A549 (cell line): ENCODE results near the gene UVSSA.

ENCODE experiments used
- BHLHE40 ChIP-seq: IDR thresholded peaks from 2 replicates; pipeline ENCODE4 v1.6.1; 2012; ENCODE audit warnings: low read depth, low read length, inconsistent platforms
- CBX8 ChIP-seq: fragments of 200-600 bp; sonication (generic); IDR thresholded peaks from 2 replicates; pipeline ENCODE4 v1.6.1; 2016

DNA sequence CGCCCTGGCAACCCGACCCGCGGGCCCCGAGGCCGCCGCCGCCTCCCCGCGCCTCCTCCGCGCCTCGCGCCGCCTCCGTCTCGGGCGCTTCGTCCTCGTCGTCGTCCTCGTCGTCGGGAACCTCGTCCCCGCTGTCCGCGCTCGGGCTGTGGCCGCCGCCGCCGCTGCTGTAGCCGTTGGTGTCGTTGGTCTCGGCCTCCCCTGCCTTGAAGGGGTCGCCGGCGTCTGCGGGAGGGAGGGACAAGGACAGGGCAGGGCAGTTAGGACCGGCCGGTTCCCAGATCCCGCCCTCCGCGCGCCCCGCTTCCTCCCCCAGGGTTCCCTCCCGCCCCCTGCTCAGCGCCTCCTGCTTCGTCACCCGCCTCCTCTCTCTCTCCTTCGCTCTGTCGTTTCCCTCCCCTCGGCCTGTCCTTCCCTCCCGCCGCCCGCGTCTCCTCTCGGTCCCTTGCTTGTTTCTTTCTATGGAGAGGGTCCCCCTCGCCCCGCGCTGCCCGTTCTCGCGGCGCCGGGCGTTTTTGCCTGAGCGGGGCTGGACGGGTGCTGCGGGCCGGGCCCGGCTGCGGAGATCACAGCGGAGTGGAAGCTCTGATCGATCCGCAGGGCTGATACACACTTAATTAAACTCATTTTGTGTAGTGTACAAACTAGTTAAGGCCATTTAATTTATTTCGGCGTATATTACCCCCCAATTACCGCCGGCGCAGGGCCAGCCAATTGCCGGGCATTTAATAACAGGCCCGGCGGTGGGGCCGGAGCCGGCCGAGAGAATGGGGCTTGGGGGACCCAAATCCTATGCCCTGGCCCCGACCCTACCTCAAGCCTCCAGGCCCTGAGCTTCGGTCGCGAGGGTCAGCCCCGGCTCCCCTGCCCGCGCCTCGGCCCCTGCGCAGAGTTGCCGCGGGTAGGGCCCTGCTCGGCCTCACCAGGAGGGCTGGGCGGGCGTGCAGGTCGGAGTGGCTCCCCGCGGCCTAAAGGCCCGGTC is 56.9 kb downstream of the UVSSA start:
- TF ChIP-seq BHLHE40 (no peak), CBX8 (no peak)
